K562 (cell line): ENCODE results near the gene CFAP141. TPM values are rescaled to one million over a fixed set of nuclear protein-coding genes. Genes with fewer than 3 reads are reported as not detected.

ENCODE experiments used
- ATAC-seq: fragments of 200-7000 bp; cut with Tn5 transposase; 3 replicates; pipeline ENCODE4 v1.9.1; 2020; ENCODE audit warnings: moderate library complexity
- BruUV-seq: library from RNA; stranded (reverse); fragments of 400-500 nt; replicated peaks from 2 replicates; lab custom pipeline; 2021; lab: Mats Ljungman, UMichigan
- CTCF ChIA-PET: fragments of 300-600 bp; formaldehyde crosslinking; extraction: SDS; loops from one replicate; lab custom pipeline; 2021; ENCODE audit warnings: low intra/inter-chr PET ratio; lab: Yijun Ruan, JAX
- POLR2A ChIA-PET: fragments of 300-600, 350-650 bp; sonication (Branson Sonifier 250); formaldehyde crosslinking; extraction: SDS; loops from one replicate; lab custom pipeline; 2021; ENCODE audit warnings: antibody characterized with exemption, inconsistent platforms; lab: Yijun Ruan, JAX
- DNase-seq, 4 experiments: peaks; one replicate each; pipeline versions ENCODE4 v3.0.0 to v3.0.0-alpha.2; 2011 to 2018; ENCODE audit warnings: low spot score in 3 of 4, mixed read lengths in 3 of 4; ENCODE audit errors: extremely low read depth in 1 of 4
- FAIRE-seq: peaks from 2 replicates; lab custom pipeline; 2011; peaks lifted over from hg19 to GRCh38; lab: Jason Lieb, UNC
- H2AFZ ChIP-seq: 2 replicates; pipeline ENCODE4 v1.6.0; 2011; ENCODE audit warnings: low read depth, low read length, control low read depth, inconsistent platforms
- H3K27ac ChIP-seq: fragments of 200-600 bp; 3 replicates; pipeline ENCODE4 v1.8.0; 2011; ENCODE audit warnings: low read depth, mild to moderate bottlenecking, control low read depth, inconsistent platforms, low read length, moderate library complexity, mixed read lengths; ENCODE audit errors: extremely low read depth
- H3K27me3 ChIP-seq, 2 experiments: fragments of 300-600 bp in 1 of 2; 2 replicates in 1 of 2; 3 replicates in 1 of 2; pipeline versions ENCODE4 v1.6.0 to v1.8.0; 2011; ENCODE audit warnings: inconsistent platforms in 2 of 2, low read length in 2 of 2, mild to moderate bottlenecking in 1 of 2, mixed read lengths in 1 of 2, moderate library complexity in 1 of 2; ENCODE audit not compliant: control insufficient read depth in 2 of 2, insufficient read depth in 2 of 2
- H3K36me3 ChIP-seq: fragments of 300-600 bp; 3 replicates; pipeline ENCODE4 v1.8.0; 2011; ENCODE audit warnings: mild to moderate bottlenecking, low read length, inconsistent platforms; ENCODE audit not compliant: control insufficient read depth, insufficient read depth
- H3K4me1 ChIP-seq, 2 experiments: fragments of 200-600 bp in 1 of 2; replicated peaks in 1 of 2; 2 replicates in 1 of 2; 3 replicates in 1 of 2; pipeline versions ENCODE4 v1.5.1 to v1.8.0; 2011; ENCODE audit warnings: inconsistent platforms in 2 of 2, low read length in 2 of 2, mild to moderate bottlenecking in 1 of 2, mixed read lengths in 1 of 2, moderate library complexity in 1 of 2; ENCODE audit not compliant: control insufficient read depth in 2 of 2, insufficient read depth in 2 of 2
- H3K4me2 ChIP-seq: 2 replicates; pipeline ENCODE4 v1.6.1; 2011; ENCODE audit warnings: low read length, control low read depth, inconsistent platforms, mixed read lengths; ENCODE audit not compliant: insufficient read depth
- H3K4me3 ChIP-seq: fragments of 200-600 bp; sonication (generic), shearing (Covaris generic); 2 replicates; pipeline ENCODE4 v1.5.1; 2016; ENCODE audit warnings: control low read depth, inconsistent platforms
- H3K79me2 ChIP-seq: fragments of 200-600 bp; 3 replicates; pipeline ENCODE4 v1.8.0; 2011; ENCODE audit warnings: low read length, inconsistent platforms; ENCODE audit not compliant: control insufficient read depth, insufficient read depth
- H3K9ac ChIP-seq, 2 experiments: 2 replicates each; pipeline versions ENCODE4 v1.6.0 to v1.6.1; 2011; ENCODE audit warnings: low read depth in 2 of 2, low read length in 2 of 2, control low read depth in 1 of 2, inconsistent platforms in 1 of 2, mild to moderate bottlenecking in 1 of 2, mixed read lengths in 1 of 2; ENCODE audit not compliant: insufficient read depth in 1 of 2
- H3K9me1 ChIP-seq: one replicate; pipeline ENCODE4 v1.6.0; 2011; ENCODE audit warnings: inconsistent platforms, mild to moderate bottlenecking, low read length, moderate library complexity; ENCODE audit not compliant: control insufficient read depth, insufficient read depth
- H3K9me3 ChIP-seq: replicated peaks from 2 replicates; pipeline ENCODE4 v1.5.1; 2011; ENCODE audit warnings: low read depth, low read length, inconsistent platforms; ENCODE audit not compliant: control insufficient read depth, insufficient read depth
- H4K20me1 ChIP-seq: replicated peaks from 2 replicates; pipeline ENCODE4 v1.6.1; 2011; ENCODE audit warnings: low read length, inconsistent platforms, mixed read lengths; ENCODE audit not compliant: control insufficient read depth, insufficient read depth
- ARID1B ChIP-seq: fragments of 450-650 bp; IDR thresholded peaks from 2 replicates; pipeline ENCODE4 v1.6.1; 2016; ENCODE audit warnings: antibody characterized with exemption, mild to moderate bottlenecking, inconsistent platforms
- CREB1 ChIP-seq, 2 experiments: sonication (generic) in 1 of 2; formaldehyde crosslinking in 1 of 2; IDR thresholded peaks; 2 replicates each; pipeline versions ENCODE4 v1.6.1 to v1.8.0; 2012 to 2022; ENCODE audit warnings: inconsistent platforms in 1 of 2, mild to moderate bottlenecking in 1 of 2, missing genetic modification reagents in 1 of 2, moderate library complexity in 1 of 2
- FOS ChIP-seq: IDR thresholded peaks from 3 replicates; pipeline ENCODE4 v1.6.1; 2011; ENCODE audit not compliant: insufficient read length; ENCODE audit errors: extremely low read depth
- PRDM10 ChIP-seq: fragments of 450-650 bp; IDR thresholded peaks from 2 replicates; pipeline ENCODE4 v1.6.1; 2018; ENCODE audit not compliant: partially characterized antibody
- SMAD1 ChIP-seq: fragments of 150-350 bp; IDR thresholded peaks from 2 replicates; pipeline ENCODE4 v1.6.1; 2014; ENCODE audit warnings: low read length, low read depth; ENCODE audit not compliant: partially characterized antibody
- THRA ChIP-seq: fragments of 450-650 bp; IDR thresholded peaks from 2 replicates; pipeline ENCODE4 v1.6.1; 2017; ENCODE audit warnings: mild to moderate bottlenecking, moderate library complexity
- USF2 ChIP-seq: sonication (generic); formaldehyde crosslinking; IDR thresholded peaks from 2 replicates; pipeline ENCODE4 v1.5.0; 2020; ENCODE audit warnings: missing genetic modification reagents
- ZNF449 ChIP-seq: fragments of 250-450 bp; sonication (Bioruptor Pico); IDR thresholded peaks from 2 replicates; pipeline ENCODE4 v1.8.0; 2022; ENCODE audit warnings: moderate library complexity, mild to moderate bottlenecking, inconsistent platforms
- ZNF512 ChIP-seq: IDR thresholded peaks from 2 replicates; pipeline ENCODE4 v1.6.1; 2016; ENCODE audit warnings: missing genetic modification characterization, missing compliant biosample characterization
- in situ Hi-C: fragments of 300-500 bp; cut with MboI; formaldehyde crosslinking; loops from 4 replicates; pipeline ENCODE4 v1.15.0; 2018; ENCODE audit warnings: inconsistent platforms, mixed read lengths
- intact Hi-C: fragments of 100-400 bp; cut with micrococcal nuclease; formaldehyde crosslinking; loops from 2 replicates; pipeline ENCODE4 v1.14.2; 2022
- polyA plus RNA-seq, 8 experiments: library from polyadenylated mRNA; depleted of rRNA in 4 of 8; stranded (reverse) in 5 of 8; unstranded in 3 of 8; fragments of >200 nt; fragmentation: Nextera tagmentation in 2 of 8; fragmentation: Illumina TruSeq in 1 of 8; extraction: Ambion mirVana in 2 of 8; extraction: Trizol in 1 of 8; gene quantifications; 2 replicates each; pipeline versions ENCODE4 v1.2.1 to v1.2.3, GENCODE V29; 2011 to 2014; ENCODE audit warnings: inconsistent platforms in 1 of 8, missing spikeins in 1 of 8
- total RNA-seq, 7 experiments: library from RNA; depleted of rRNA in 6 of 7; stranded (reverse); fragments of >200 nt in 6 of 7; fragmentation: Illumina TruSeq in 2 of 7; extraction: Trizol in 2 of 7; gene quantifications; 2 replicates each; pipeline versions ENCODE4 v1.2.1 to v1.2.3, GENCODE V29; 2011 to 2021; ENCODE audit warnings: low replicate concordance in 1 of 7

Gene CFAP141
- total and polyA plus RNA-seq, 9 of the 15 experiments (the other 6 are each of a cell fraction or from before 2014, with no cell fraction given), result not detected

- no peaks in the 10 kb centered on the region for H3K9me3 ChIP-seq
- ChIA-PET POLR2A (interaction anchor here (0.6 to 1.4 kb wide), 6 partner anchors 8 to 561 kb away, joined by 3 to 6 read pairs (median 4); partner anchors contain the start of gene RPS27), CTCF (no interaction called here)
- no peaks in the 10 kb centered on the region for H3K9me1 ChIP-seq
- H3K4me1 ChIP-seq, result no peaks in the 10 kb centered on the region
- H3K79me2 ChIP-seq, result peaks cover 27% of the 10 kb centered on the region
- H3K27ac ChIP-seq, result no peak overlapping the region
- 0 out of 2 replicates have a peak, but pooled peaks cover 3% of the 10 kb centered on the region for H4K20me1 ChIP-seq
- H3K27me3 ChIP-seq, result no peaks in the 10 kb centered on the region
- no peak overlapping the region for H3K4me2 ChIP-seq
- FAIRE-seq (no peak), DNase-seq (no peak), ATAC-seq (no peak)
- intact Hi-C loops, result no loop called here
- no TSS peak for BruUV-seq
- in situ Hi-C loops, result no loop called here
- H3K9ac ChIP-seq, result no peak overlapping the region
- H2AFZ ChIP-seq, result no peak overlapping the region
- no peak overlapping the region for H3K4me3 ChIP-seq
- H3K36me3 ChIP-seq, result peaks cover 93% of the 10 kb centered on the region
- peak; percentile 48 for TF ChIP-seq USF2
- no peak for TF ChIP-seq CREB1 (IDR thresholded peaks at IDR 0.05)
- TF ChIP-seq CREB1 (CRISPR knock-in tag; IDR thresholded peaks at IDR 0.05), result no peak
- no peak for TF ChIP-seq ZNF512
- no peak for TF ChIP-seq SMAD1
- peak; percentile 28 for TF ChIP-seq PRDM10
- no peak for TF ChIP-seq ARID1B
- TF ChIP-seq THRA, result no peak
- no peak for TF ChIP-seq ZNF449 (CRISPR knock-in tag)
- no peak for TF ChIP-seq FOS
These were observed 35.4 kb downstream of the CFAP141 start for GRCh38 chr1:154170547-154171222.
